ENCODE data around the gene ACVR1B.

DNA sequence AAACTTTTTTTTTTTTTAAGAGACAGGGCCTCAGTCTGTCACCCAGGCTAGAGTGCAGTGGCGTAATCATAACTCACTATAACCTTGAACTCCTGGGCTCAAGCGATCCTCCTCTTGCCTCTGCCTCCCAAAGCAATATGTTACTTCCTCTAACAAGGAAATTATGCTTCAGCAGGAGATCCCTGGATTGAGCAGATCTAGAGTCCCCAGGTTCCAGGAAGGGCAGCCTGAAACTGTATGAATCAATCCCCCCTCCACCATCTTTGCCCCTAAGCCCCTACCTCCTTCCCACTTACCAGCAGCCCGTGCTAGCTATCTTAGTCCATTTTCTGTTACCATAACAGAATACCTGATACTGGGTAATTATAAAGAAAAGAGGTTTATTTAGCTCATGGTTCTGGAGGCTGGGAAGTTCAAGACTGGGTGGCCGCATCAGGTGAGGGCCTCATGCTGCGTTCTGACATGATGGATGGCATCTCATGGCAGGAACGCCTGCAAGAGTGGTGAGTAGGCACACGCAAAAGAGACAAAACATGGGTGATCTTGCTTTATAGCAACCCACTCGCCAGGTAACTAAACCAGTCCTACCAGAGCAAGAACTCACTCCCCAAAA lies 60.2 kb downstream of the ACVR1B start:
- TF ChIP-seq, protein P1, sequence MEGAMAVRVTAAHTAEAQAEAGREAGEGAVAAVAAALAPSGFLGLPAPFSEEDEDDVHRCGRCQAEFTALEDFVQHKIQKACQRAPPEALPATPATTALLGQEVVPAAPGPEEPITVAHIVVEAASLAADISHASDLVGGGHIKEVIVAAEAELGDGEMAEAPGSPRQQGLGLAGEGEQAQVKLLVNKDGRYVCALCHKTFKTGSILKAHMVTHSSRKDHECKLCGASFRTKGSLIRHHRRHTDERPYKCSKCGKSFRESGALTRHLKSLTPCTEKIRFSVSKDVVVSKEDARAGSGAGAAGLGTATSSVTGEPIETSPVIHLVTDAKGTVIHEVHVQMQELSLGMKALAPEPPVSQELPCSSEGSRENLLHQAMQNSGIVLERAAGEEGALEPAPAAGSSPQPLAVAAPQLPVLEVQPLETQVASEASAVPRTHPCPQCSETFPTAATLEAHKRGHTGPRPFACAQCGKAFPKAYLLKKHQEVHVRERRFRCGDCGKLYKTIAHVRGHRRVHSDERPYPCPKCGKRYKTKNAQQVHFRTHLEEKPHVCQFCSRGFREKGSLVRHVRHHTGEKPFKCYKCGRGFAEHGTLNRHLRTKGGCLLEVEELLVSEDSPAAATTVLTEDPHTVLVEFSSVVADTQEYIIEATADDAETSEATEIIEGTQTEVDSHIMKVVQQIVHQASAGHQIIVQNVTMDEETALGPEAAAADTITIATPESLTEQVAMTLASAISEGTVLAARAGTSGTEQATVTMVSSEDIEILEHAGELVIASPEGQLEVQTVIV (CRISPR knock-in tag; IDR thresholded peaks at IDR 0.05; ENCODE audit: borderline replicate concordance), result no peak
- TF ChIP-seq CBX5 (IDR thresholded peaks at IDR 0.05; ENCODE audit: borderline replicate concordance, low read depth) (no peak), PHF8 (IDR thresholded peaks at IDR 0.05; ENCODE audit: borderline replicate concordance, low read length) (no peak), JUN (IDR thresholded peaks at IDR 0.05; ENCODE audit: borderline replicate concordance, low read depth, low read length) (no peak), JUN (CRISPR knock-in tag; IDR thresholded peaks at IDR 0.05; ENCODE audit: borderline replicate concordance) (no peak), TAF1 (IDR thresholded peaks at IDR 0.05; ENCODE audit: control insufficient read depth, extremely low read depth, insufficient read depth, low read length, severe bottlenecking) (no peak), POLR2A (conservative IDR thresholded peaks at IDR 0.05) (no peak), EP300 (IDR thresholded peaks at IDR 0.05; ENCODE audit: low read length) (no peak), CHD2 (IDR thresholded peaks at IDR 0.05; ENCODE audit: low read depth, low read length) (no peak)
- TF ChIP-seq, protein P2, sequence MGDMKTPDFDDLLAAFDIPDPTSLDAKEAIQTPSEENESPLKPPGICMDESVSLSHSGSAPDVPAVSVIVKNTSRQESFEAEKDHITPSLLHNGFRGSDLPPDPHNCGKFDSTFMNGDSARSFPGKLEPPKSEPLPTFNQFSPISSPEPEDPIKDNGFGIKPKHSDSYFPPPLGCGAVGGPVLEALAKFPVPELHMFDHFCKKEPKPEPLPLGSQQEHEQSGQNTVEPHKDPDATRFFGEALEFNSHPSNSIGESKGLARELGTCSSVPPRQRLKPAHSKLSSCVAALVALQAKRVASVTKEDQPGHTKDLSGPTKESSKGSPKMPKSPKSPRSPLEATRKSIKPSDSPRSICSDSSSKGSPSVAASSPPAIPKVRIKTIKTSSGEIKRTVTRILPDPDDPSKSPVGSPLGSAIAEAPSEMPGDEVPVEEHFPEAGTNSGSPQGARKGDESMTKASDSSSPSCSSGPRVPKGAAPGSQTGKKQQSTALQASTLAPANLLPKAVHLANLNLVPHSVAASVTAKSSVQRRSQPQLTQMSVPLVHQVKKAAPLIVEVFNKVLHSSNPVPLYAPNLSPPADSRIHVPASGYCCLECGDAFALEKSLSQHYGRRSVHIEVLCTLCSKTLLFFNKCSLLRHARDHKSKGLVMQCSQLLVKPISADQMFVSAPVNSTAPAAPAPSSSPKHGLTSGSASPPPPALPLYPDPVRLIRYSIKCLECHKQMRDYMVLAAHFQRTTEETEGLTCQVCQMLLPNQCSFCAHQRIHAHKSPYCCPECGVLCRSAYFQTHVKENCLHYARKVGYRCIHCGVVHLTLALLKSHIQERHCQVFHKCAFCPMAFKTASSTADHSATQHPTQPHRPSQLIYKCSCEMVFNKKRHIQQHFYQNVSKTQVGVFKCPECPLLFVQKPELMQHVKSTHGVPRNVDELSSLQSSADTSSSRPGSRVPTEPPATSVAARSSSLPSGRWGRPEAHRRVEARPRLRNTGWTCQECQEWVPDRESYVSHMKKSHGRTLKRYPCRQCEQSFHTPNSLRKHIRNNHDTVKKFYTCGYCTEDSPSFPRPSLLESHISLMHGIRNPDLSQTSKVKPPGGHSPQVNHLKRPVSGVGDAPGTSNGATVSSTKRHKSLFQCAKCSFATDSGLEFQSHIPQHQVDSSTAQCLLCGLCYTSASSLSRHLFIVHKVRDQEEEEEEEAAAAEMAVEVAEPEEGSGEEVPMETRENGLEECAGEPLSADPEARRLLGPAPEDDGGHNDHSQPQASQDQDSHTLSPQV (IDR thresholded peaks at IDR 0.05), result no peak
- TF ChIP-seq, protein P3, sequence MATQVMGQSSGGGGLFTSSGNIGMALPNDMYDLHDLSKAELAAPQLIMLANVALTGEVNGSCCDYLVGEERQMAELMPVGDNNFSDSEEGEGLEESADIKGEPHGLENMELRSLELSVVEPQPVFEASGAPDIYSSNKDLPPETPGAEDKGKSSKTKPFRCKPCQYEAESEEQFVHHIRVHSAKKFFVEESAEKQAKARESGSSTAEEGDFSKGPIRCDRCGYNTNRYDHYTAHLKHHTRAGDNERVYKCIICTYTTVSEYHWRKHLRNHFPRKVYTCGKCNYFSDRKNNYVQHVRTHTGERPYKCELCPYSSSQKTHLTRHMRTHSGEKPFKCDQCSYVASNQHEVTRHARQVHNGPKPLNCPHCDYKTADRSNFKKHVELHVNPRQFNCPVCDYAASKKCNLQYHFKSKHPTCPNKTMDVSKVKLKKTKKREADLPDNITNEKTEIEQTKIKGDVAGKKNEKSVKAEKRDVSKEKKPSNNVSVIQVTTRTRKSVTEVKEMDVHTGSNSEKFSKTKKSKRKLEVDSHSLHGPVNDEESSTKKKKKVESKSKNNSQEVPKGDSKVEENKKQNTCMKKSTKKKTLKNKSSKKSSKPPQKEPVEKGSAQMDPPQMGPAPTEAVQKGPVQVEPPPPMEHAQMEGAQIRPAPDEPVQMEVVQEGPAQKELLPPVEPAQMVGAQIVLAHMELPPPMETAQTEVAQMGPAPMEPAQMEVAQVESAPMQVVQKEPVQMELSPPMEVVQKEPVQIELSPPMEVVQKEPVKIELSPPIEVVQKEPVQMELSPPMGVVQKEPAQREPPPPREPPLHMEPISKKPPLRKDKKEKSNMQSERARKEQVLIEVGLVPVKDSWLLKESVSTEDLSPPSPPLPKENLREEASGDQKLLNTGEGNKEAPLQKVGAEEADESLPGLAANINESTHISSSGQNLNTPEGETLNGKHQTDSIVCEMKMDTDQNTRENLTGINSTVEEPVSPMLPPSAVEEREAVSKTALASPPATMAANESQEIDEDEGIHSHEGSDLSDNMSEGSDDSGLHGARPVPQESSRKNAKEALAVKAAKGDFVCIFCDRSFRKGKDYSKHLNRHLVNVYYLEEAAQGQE (IDR thresholded peaks at IDR 0.05; ENCODE audit: borderline replicate concordance), result no peak
- TF ChIP-seq, protein P3 (CRISPR knock-in tag; IDR thresholded peaks at IDR 0.05; ENCODE audit: low read depth), result no peak
